ENCODE data around the gene MYRFL.
"Not testable (repeated sequence)": the region's sequence is repeated elsewhere in the genome, so short reads cannot be mapped to it uniquely, and the experiment has no call there.

Gene MYRFL

DNA sequence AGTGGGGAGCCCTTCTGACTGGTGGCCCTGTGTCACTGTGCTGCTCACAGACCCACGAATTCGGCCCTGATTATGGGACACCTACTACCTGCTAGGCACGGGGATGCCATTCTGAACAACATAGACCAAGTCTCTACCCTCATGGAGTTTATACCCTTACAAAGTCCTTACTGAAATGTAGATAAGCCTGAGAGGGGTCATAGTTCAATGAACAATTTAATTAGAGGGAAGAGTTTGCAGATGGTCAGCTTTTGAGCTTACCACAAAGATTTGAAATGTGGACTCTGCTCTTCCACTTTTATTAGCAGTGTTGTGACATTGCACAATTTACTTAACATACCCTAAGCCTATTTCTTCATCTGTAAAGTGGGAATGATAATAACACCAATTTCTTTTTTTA lies 161.1 kb downstream of the MYRFL start:
- TF ChIP-seq, protein P1, sequence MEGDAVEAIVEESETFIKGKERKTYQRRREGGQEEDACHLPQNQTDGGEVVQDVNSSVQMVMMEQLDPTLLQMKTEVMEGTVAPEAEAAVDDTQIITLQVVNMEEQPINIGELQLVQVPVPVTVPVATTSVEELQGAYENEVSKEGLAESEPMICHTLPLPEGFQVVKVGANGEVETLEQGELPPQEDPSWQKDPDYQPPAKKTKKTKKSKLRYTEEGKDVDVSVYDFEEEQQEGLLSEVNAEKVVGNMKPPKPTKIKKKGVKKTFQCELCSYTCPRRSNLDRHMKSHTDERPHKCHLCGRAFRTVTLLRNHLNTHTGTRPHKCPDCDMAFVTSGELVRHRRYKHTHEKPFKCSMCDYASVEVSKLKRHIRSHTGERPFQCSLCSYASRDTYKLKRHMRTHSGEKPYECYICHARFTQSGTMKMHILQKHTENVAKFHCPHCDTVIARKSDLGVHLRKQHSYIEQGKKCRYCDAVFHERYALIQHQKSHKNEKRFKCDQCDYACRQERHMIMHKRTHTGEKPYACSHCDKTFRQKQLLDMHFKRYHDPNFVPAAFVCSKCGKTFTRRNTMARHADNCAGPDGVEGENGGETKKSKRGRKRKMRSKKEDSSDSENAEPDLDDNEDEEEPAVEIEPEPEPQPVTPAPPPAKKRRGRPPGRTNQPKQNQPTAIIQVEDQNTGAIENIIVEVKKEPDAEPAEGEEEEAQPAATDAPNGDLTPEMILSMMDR (IDR thresholded peaks at IDR 0.05; ENCODE audit: low read depth, low read length, missing control alignments) = no peak

GRCh38 chr12:69987579-69988091 lies 162.6 kb downstream of the MYRFL start:
- DNase-seq (ENCODE audit: low read depth) = no peak
- TF ChIP-seq, protein P1 (IDR thresholded peaks at IDR 0.05; ENCODE audit: low read depth, low read length, missing control alignments) = no peak
- no peak overlapping the region for H3K4me3 ChIP-seq (ENCODE audit: low read depth, low read length)

More for the DNA sequence above, 161.1 kb downstream of the MYRFL start:
- no peak overlapping the region for H3K4me3 ChIP-seq (ENCODE audit: low read depth, low read length)
- DNase-seq (ENCODE audit: low read depth) = no peak

DNA sequence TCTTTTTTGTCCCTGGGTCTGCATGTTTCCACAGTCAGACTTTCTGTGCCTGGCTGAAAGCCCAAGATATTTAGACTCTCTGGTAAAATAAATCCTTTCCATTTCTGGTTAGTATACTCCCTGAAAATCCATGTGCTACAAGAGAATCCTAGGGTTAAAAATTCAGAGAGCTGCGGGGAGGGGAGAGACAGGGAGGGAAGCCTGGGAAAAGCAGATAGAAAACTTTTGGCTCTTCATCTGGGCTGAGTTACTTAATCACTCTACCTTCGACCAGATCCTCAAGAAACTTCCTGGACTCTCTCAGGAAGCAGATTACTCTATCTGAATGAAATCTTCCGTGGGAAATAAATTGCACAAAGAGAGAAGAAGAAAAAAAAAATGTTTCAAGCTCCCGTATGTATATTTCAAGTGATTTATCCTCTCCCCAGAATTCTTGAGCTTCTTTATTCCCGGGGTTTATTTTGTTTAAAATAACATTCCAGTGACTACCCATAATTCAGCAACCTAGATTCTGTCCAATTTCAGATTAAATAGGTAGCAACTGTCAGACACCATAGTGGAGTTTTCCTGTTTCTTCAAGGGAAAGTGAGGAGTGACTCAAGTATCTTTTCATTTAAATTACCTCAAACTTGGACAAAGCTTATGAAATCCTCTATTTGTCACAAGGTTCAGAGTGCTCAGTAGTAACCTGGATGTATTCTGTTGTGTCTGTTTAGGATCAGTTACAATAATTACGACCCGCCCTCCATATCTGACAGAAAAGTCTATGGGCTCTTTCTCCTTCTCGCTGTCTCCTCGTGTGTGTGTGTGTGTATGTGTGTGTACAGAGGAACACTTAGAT lies 163.7 kb downstream of the MYRFL start:
- DNase-seq (ENCODE audit: low read depth) = no peak
- H3K4me3 ChIP-seq (ENCODE audit: low read depth, low read length) = no peak overlapping the region
- TF ChIP-seq, protein P1 (IDR thresholded peaks at IDR 0.05; ENCODE audit: low read depth, low read length, missing control alignments) = no peak

GRCh38 chr12:69991690-69992288 lies 166.8 kb downstream of the MYRFL start:
- no peak overlapping the region for H3K4me3 ChIP-seq (ENCODE audit: low read depth, low read length)
- TF ChIP-seq, protein P1 (IDR thresholded peaks at IDR 0.05; ENCODE audit: low read depth, low read length, missing control alignments) = no peak
- DNase-seq (ENCODE audit: low read depth) = no peak

GRCh38 chr12:69993433-69993832 lies 168.4 kb downstream of the MYRFL start:
- no peak for DNase-seq (ENCODE audit: low read depth)
- no peak overlapping the region for H3K4me3 ChIP-seq (ENCODE audit: low read depth, low read length)
- TF ChIP-seq, protein P1 (IDR thresholded peaks at IDR 0.05; ENCODE audit: low read depth, low read length, missing control alignments) = no peak

- H3K4me3 ChIP-seq (ENCODE audit: low read depth, low read length); DNase-seq (ENCODE audit: low read depth): not testable (repeated sequence)
Measured at GRCh38 chr12:69994086-69994485, 169.1 kb downstream of the MYRFL start.

- no peak for DNase-seq (ENCODE audit: low read depth)
- no peak overlapping the region for H3K4me3 ChIP-seq (ENCODE audit: low read depth, low read length)
- TF ChIP-seq, protein P1 (IDR thresholded peaks at IDR 0.05; ENCODE audit: low read depth, low read length, missing control alignments) = no peak
Measured at GRCh38 chr12:69994724-69995173, 169.7 kb downstream of the MYRFL start.
